Large intestine (tissue), 3 donors: ENCODE results near the gene ECEL1. TPM values are rescaled to one million over a fixed set of nuclear protein-coding genes. Genes with fewer than 3 reads are reported as not detected.
"Not testable (repeated sequence)": the region's sequence is repeated elsewhere in the genome, so short reads cannot be mapped to it uniquely, and the experiment has no call there.

ENCODE experiments used
- DNase-seq, 2 donors: peaks; one replicate each; pipeline versions ENCODE4 v3.0.0 to v3.0.0-alpha.2; 2013
- H3K27ac ChIP-seq: one replicate; pipeline ENCODE4 v1.5.1; 2013; ENCODE audit warnings: low read length
- H3K27me3 ChIP-seq: 2 replicates; pipeline ENCODE4 v1.6.1; 2013; ENCODE audit warnings: low read length; ENCODE audit not compliant: control insufficient read depth, insufficient read depth
- H3K36me3 ChIP-seq: 2 replicates; pipeline ENCODE4 v1.6.1; 2013; ENCODE audit warnings: low read length; ENCODE audit not compliant: control insufficient read depth, insufficient read depth
- H3K4me1 ChIP-seq: one replicate; pipeline ENCODE4 v1.6.1; 2013; ENCODE audit warnings: low read length; ENCODE audit not compliant: control insufficient read depth, insufficient read depth
- H3K4me3 ChIP-seq: one replicate; pipeline ENCODE4 v1.5.1; 2013; ENCODE audit warnings: low read length
- H3K9me3 ChIP-seq: one replicate; pipeline ENCODE4 v1.6.1; 2013; ENCODE audit warnings: mild to moderate bottlenecking, low read depth, low read length, moderate library complexity; ENCODE audit not compliant: control insufficient read depth
- WGBS: methylation state at CpG from one replicate; pipeline ENCODE4 v1.1.5; 2013; ENCODE audit warnings: low lambda C conversion rate; ENCODE audit not compliant: insufficient coverage; 5-methylcytosine and 5-hydroxymethylcytosine counted together
- polyA plus RNA-seq: library from polyadenylated mRNA; unstranded; fragments of 120-200 nt; gene quantifications from one replicate; pipeline ENCODE4 v1.2.1, GENCODE V29; 2013

ECEL1 gene
- polyA plus RNA-seq, 1 donor, result 1.1 TPM

DNA sequence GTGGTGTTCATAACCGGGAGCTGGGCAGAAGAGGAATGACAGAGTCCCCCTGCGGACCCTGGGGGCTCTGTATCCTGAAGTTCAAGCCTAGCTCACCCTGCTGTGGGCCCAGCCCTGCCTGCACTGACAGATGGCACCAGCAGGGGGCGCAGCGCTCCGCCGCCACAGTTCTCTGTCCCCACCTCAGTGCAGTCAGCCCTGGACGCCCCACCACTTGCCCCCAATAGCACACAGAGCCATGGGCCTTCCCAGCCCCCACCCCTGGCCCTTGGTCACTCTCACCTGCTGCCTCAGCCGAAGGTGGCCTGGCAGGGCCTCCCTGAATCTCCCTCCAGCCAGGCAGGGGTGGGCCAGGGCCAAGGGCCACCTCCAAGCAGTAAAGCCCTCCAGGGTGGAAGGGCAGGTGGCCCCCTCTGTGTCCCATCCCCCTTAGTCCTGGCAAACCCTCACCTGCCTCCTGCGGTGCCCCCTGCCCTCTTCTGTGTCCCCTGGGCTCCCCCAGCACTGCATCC, 41.3 kb downstream of the ECEL1 start:
- DNase-seq, H3K36me3 ChIP-seq, H3K9me3 ChIP-seq, H3K4me3 ChIP-seq, H3K27me3 ChIP-seq: not testable (repeated sequence)
- Histone ChIP-seq H3K4me1 (peaks cover 20% of the 10 kb centered on the region), H3K27ac (peak overlapping the region; percentile 18)
- whole genome bisulfite sequencing, result no CpG with 5 or more reads among the region's 9 CpGs

GRCh38 chr2:232445149-232445885, 42.3 kb downstream of the ECEL1 start:
- not testable (repeated sequence) for H3K9me3 ChIP-seq, H3K36me3 ChIP-seq, H3K27me3 ChIP-seq, H3K4me3 ChIP-seq, H3K27ac ChIP-seq, DNase-seq
- H3K4me1 ChIP-seq, result peaks cover 21% of the 10 kb centered on the region
- no CpG with 5 or more reads among the region's 29 CpGs for WGBS

- no peak for DNase-seq
- Histone ChIP-seq H3K27me3 (no peaks in the 10 kb centered on the region), H3K4me3 (no peak overlapping the region), H3K4me1 (peaks cover 24% of the 10 kb centered on the region), H3K9me3 (no peaks in the 10 kb centered on the region), H3K27ac (no peak overlapping the region), H3K36me3 (no peaks in the 10 kb centered on the region)
- no CpG with 5 or more reads among the region's 21 CpGs for WGBS
Observed at GRCh38 chr2:232444409-232445148, 43.1 kb downstream of the ECEL1 start.

GRCh38 chr2:232443669-232444408, 43.8 kb downstream of the ECEL1 start:
- not testable (repeated sequence) for H3K9me3 ChIP-seq, H3K27ac ChIP-seq, H3K36me3 ChIP-seq, DNase-seq, H3K4me3 ChIP-seq, H3K27me3 ChIP-seq
- H3K4me1 ChIP-seq, result peaks cover 24% of the 10 kb centered on the region
- WGBS, result no CpG with 5 or more reads among the region's 21 CpGs

DNA sequence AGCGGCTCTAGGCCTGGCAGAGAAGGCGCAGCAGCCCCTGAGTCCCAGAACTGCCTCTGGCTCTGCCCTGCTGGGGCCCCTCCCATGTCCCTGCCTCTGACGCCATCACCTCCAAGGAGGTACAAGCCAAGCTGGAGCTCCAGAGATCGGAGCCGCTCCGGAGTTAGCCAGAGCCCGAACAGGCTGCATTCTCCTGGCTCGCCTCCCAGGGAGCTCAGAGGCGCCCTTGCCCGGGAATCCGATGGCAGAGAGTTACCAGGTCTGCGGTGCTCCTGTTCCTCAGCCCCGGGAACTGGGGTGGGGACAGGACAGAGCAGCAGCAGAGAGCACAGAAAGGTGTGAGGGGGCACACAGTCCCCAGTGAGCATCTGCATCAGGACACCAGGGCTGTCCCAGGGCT, 44.6 kb downstream of the ECEL1 start:
- no CpG with 5 or more reads among the region's 13 CpGs for WGBS
- H3K4me1 ChIP-seq, result peaks cover 20% of the 10 kb centered on the region
- H3K27me3 ChIP-seq, H3K4me3 ChIP-seq, H3K27ac ChIP-seq, H3K36me3 ChIP-seq, H3K9me3 ChIP-seq, DNase-seq: not testable (repeated sequence)

DNA sequence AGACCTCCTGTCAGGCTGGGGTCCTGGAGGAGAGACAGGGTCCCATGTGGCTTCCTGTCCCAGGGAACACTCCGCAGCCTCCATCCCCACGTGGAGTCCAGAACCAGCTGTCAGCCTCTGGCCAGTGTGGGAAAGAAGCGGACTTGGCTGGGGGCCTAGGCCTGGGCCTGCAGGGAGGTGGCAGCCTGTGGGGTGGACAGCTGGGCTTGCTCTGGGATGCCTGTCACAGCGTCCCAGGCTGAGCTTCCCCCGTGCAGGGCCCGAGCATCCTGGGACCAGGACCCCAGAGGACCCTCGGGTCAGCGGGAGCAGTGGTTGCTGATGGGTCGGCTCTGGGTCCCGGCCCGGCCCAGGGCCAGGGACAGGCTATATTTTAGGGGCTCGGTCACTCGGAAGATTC, 45.2 kb downstream of the ECEL1 start:
- H3K4me3 ChIP-seq, H3K27ac ChIP-seq, H3K27me3 ChIP-seq, H3K9me3 ChIP-seq, H3K36me3 ChIP-seq, DNase-seq: not testable (repeated sequence)
- peaks cover 16% of the 10 kb centered on the region for H3K4me1 ChIP-seq
- no CpG with 5 or more reads among the region's 13 CpGs for WGBS

DNA sequence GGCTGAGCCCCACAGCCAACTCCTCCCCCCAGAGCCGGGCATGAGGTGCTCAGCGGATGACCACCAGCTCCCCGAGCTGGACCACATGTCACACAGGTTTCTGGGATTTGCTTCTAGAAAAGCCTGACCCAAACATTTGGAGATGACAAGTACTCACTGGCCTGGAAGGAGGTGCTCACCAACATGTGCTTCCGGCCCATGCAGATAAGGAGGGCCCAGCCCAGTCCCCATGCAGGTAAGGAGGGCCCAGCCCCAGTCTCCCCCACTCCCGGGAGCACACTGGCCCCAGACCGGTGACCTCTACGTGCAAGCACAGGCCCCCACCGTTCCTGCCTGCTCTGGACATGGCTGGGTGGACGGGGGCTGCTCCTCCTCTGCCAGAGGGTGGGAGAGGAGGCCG, 45.7 kb downstream of the ECEL1 start:
- DNase-seq, H3K9me3 ChIP-seq: not testable (repeated sequence)

GRCh38 chr2:232441147-232441651, 46.4 kb downstream of the ECEL1 start:
- DNase-seq, result no peak
- no peaks in the 10 kb centered on the region for H3K36me3 ChIP-seq
- H3K9me3 ChIP-seq, result no peaks in the 10 kb centered on the region
- H3K27ac ChIP-seq, result no peak overlapping the region
- no CpG with 5 or more reads among the region's 12 CpGs for WGBS
- no peak overlapping the region for H3K4me3 ChIP-seq
- peaks cover 4% of the 10 kb centered on the region for H3K4me1 ChIP-seq
- no peaks in the 10 kb centered on the region for H3K27me3 ChIP-seq

More for the DNA sequence above, 45.7 kb downstream of the ECEL1 start:
- H3K4me1 ChIP-seq, result peaks cover 11% of the 10 kb centered on the region
- not testable (repeated sequence) for H3K27me3 ChIP-seq, H3K4me3 ChIP-seq, H3K36me3 ChIP-seq, H3K27ac ChIP-seq
- WGBS, result no CpG with 5 or more reads among the region's 10 CpGs

DNA sequence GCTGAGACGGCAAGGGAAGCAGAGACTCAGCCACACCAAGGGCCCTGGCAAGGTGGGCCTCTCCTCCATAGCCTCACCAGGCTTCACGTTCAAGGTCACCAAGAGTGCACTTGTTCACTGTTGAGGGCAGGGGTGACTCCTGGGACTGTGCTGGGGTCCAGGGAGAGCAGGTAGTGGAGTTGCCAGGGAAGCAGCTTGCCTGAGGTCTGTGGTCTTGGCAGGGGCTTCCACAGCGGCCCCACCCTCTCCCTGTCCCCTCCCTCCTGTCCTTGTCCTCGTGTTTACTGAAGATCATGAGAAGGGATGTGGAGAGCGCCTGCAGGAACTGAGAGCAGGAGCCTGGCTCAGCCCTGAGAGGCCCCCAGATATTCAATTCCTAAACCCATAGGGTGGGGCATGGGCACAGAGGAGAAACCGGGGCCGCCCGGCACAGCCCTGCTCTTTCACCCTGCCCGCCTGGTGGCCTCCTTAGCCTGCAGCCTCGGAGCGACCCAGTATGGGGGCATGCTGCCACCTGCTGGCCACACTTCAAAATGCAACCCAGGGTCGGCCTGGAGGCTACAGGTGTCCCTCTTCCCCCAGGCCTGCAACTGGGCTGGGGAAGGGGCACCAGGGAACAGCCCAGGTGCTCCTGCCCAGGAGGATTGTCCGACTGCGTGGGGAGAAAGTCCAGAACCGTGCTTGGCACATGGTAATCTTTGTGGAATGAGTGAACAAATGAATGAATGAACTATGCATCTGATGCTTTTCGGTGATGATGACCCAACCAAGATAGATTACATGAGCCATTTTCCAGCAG, 47.2 kb downstream of the ECEL1 start:
- no CpG with 5 or more reads among the region's 16 CpGs for WGBS
- H3K27ac ChIP-seq, H3K9me3 ChIP-seq, H3K36me3 ChIP-seq, H3K4me3 ChIP-seq, H3K27me3 ChIP-seq, H3K4me1 ChIP-seq: not testable (repeated sequence)
- peak; percentile 59 to 61 for DNase-seq
